Measurements from ENCODE around the gene DTNBP1. TPM values are rescaled to one million over a fixed set of nuclear protein-coding genes. Genes with fewer than 3 reads are reported as not detected.

The DTNBP1 gene, protein sequence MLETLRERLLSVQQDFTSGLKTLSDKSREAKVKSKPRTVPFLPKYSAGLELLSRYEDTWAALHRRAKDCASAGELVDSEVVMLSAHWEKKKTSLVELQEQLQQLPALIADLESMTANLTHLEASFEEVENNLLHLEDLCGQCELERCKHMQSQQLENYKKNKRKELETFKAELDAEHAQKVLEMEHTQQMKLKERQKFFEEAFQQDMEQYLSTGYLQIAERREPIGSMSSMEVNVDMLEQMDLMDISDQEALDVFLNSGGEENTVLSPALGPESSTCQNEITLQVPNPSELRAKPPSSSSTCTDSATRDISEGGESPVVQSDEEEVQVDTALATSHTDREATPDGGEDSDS
- total RNA-seq, result 2.5 and 5.9 TPM in 2 replicates

DNA sequence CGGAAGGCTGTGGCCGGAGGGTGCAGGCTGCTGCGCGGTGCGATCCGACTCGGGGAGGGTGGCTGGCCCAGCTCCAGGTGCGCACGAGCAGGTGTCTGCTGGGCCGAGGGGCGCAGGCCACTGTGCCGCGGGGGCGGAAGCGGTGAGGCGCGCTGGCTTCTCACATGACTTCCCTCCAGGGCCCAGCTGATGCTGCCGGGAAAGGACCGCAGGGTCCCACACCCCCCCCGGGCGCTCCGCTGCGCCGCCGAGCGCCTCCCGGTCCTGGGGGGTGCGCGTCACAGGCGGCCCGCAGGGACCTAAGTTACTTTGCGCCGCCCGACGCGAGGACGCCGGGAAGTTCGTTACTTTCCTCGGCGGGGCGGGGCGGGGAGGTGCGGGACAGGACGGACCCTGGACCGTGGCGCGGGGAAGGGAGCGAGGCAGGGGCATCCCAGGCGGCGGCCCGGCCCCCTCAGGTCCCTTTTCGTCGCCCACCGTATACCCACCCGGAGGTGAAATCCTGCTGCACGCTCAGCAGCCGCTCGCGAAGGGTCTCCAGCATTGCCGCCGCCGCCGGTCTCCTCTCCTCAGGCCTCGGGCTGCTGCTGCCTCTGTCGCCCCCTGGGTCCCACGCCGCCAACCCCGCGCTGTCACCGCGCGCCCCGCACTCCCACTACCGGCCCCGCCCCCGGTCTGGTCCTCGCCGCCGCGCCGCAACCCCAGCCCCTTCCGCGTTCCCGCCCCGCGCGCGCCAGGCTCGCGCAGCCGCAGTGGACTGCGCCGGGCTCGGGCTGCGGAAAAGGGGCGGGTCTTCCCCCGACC lies at the start of gene DTNBP1:
TSS of gene DTNBP1 (minus strand) at position 703 of the 804 bp plus-strand sequence. CDS start at position 544, 159 bp downstream.

Small RNAs within 50 kb of the gene (small RNA-seq; reads per million reads assigned to genes)
- not detected for gene RF00001
